GM21717 (cell line): ENCODE measurements around the gene FRY.
A peak's percentile ranks its signal among the peaks of the same experiment; 100 is the strongest.
"Not testable (repeated sequence)": the region's sequence is repeated elsewhere in the genome, so short reads cannot be mapped to it uniquely, and the experiment has no call there.

Experiments used
- ATAC-seq: cut with Tn5 transposase; IDR thresholded peaks from one replicate; pipeline ENCODE4 v1.9.1; 2021; ENCODE audit warnings: mild to moderate bottlenecking, moderate library complexity; ENCODE audit not compliant: unreplicated experiment

The FRY gene

DNA sequence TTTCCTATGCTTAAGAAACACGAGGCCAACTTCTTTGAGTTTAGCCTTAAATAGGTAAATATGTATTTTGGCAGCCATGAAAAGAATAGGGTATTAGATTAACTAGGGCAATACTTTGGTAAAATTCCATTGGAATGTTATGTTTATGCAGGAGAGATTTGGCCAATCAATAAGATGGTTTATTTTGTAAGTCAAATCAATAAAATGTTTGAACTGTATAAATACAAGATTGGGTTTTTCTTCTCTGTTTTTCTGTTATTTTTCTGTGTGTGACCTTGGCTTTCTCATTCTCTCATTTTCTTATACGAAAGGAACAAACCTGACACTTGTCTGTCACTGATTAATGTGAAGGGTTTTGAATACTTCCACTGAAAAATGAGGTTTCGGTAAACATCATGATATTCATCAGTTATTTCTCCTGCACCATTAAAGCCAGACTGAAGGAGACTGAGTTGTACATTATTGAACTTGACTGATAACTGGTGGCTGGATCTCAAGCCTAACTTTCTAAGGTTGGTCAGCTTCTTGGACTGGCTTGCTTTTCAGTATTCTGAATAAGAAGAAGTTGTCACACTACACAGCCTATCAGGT lies 8.6 kb downstream of the FRY start:
- no peak for ATAC-seq

DNA sequence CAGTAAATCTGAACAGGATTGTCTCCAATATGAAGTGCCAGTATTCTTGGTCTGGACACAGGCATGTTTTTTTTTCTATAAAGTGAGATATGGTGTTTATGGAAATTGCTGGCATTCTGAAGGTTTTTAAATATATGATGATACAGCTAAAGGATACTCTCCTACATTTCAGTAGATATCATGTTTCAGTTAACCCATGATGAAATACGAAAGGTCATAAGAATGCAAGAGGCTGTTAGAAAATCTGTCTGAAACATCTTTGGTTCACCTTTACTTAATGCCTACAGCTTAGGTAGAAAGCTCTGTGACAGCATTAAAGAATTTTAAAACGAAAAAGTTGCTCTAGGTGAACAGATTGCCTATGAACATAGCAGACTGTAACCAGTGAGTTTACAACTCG lies 9.1 kb downstream of the FRY start:
- no peak for ATAC-seq

DNA sequence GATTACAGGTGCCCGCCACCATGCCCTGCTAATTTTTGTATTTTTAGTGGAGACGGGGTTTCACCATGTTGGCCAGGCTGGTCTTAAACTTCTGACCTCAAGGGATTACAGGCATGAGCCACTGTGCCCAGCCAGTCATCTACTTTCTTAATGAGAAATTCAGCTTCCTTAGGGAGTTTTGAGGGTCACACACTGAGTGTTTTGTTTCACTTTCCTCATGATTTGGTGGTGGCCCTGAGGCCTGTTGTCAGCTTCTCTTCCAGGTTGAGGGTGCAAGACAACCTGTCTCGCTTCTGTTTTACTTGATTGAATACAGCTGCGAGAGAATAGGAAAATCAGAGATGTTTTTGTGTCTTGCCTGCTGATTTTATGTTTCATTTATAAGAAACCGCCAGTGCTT lies 9.9 kb downstream of the FRY start:
- ATAC-seq = peak; percentile 75

DNA sequence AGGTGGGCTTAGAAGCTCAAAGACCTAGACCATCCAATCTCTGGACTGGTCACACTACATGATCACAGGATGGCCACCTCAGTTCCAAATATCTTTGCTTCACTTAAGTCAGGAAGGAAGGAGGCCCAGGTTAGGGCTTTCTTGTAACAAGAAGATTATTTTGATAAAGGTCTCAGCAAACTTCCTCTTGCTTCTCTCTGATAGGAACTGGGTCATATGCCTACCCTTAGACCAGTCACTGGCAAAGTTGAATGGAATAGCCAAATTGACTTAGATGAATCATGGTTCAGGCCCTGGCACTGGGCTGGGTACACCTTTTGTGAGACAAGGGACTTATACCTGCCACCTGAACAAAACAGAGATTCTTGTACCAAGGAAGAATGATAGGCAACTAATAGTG lies 11.0 kb downstream of the FRY start:
- no peak for ATAC-seq

DNA sequence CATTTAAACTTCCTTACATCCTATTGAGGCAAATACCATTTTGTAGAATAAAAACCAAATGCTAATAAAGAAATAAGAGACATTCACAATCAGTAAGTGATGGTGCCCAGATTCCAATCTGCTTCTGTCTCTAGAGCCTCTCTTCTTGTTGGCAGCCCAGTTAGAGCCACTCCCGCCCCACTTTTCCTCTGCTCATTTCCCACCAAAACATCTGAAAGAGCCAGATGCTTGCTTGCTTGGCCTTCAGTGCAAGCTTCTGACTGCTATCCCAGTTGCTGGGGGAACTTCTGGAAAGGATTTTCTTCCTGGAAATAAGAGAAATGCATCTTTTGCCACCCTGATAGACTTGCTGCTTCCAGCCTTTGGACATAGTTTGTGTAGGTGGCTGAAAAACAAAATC lies 12.9 kb downstream of the FRY start:
- no peak for ATAC-seq

DNA sequence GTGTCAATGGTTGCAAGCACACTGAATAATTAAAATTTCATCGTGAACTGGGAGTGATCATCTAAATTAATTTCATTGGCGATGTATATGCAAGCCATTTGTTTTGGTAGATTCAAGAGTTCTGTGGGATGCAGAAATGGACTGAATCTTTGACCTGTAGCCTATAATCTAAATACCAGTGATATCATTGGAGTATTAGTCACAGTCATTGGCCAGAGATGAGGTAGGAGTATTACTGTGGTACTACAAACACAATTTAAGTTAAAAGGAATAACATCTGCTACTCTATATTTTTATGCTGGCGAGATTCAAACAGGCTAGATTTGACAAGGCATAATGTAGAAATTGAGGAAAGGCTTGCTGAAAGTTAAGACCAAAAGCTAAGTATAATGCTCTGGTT lies 14.0 kb downstream of the FRY start:
- no peak for ATAC-seq

DNA sequence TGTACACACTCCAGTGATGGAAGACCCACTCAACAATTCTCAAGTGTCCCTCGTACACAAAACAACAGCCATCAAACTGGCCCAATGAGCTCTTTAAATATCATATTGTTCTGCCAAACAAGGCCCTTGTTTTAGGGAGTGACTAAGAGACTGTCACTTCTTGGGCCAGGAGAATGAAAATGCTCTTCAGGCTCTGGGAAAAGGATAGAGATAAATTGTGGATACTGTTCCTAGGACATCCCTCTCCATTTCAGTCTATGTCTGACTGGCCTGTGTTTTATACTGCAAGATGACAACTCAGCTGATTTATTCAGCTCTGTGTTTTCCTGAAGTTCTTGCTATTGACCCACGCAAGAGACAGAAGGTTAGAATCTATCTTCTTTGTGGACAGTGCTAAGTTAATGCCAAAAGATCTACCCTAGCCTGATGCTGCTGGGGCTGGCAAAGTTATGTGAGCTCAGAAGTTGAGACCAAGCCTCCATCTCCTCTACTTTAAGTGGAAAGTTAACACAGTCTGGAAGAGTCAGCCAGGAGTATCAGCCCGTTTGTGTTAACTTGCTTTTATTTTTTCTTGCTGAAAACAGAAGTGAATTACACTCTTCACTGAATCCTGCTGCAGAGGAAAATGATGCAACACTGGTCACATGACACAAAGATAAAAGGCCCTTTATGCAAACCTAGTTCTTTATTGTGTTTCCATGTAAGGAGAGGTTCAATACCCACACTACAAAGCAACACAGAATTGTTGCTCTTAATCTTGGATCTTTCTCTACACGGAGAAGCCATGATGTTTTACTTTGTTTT lies 14.6 kb downstream of the FRY start:
- no peak for ATAC-seq

DNA sequence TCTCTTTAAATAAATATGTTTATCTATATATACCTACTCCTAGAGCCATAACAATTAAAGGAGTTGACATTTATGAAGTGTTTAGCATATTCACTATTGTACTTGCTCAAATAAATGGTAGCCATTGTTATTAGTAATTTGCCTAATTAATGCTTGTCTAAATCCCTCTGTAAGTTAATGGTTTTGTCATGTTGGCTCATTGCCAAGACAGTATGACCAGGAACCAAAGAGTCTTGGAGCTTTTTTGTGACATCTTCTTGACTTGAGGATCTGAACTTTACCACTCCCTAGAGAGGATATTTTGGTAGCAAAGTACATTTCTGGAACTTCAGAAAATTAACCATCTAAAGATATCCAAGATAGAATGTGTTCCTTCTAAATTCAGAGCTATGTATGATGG lies 15.5 kb downstream of the FRY start:
- ATAC-seq = no peak

DNA sequence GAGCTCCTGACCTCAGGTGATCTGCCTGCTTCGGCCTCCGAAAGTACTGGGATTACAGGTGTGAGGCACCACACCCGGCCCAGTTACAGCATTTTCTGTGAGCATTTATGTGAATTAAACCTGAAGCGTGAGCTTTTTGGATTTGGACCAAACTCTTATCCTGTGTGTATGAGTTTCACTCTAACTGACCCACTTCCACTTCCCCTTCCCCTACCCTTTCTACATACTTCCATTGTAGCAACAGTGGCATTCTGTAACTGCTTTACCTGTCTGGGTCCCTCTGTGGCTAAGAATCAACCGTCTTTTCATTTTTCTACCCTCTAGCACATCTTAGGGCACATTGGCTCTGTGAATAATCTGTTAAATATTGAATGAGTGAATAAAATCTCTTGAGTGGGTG lies 16.2 kb downstream of the FRY start:
- ATAC-seq = no peak

DNA sequence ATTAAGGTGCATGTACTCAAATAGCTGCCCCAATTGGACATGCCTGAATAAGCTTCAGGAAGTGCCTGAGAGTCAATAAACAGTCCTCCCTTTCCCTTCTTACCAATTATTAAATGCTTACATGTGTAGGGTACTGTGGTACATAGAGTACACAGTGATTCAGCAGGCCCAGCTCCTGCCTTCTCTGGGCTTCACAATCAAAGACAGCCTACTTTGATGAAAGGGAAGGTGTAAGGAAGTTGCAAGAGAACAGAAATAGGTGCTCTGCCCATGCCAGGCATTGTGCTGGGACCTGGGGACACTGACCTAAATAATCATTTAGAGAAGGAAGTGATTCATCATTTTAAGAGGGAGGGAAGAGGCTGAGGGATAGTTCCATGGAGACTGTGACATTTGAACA lies 17.2 kb downstream of the FRY start:
- ATAC-seq = no peak

DNA sequence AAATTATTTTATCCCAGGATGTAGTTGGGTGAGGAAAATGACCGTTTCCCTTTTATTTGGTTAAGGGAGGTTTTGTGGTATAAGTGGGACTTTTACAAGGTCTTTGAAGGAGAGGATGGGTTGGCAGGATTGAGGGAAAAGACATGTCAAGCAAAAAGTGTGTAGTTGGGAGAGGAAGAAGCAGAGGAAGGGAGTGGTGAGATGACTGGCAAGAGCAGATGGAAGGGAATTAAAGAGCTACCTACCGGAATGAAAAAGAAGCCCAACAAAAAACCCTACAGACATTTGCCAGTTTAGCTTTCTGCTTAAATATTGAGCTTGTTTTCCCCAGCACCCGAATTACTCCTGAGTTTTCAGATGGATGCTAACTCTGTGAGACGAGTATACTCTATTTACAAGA lies 19.6 kb downstream of the FRY start:
- ATAC-seq = no peak

DNA sequence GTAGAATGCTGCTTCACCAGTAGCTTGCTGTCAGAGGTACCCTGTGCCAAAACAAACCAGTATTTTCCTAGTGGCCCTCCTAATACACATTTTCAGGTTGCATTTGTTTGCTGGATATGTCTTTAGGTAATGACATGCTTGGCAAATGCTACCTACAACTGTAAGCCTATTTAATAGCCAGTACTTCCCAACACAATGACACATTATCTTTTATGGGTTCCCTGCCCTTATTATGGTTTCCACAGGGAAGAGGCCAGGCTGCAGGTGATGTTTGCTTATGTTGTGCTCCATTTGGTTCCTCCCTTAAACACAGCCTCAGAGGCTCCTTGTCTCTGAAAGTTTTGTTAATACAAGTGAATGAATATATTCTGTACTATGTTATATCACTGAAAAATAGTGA lies 24.7 kb downstream of the FRY start:
- ATAC-seq = no peak

DNA sequence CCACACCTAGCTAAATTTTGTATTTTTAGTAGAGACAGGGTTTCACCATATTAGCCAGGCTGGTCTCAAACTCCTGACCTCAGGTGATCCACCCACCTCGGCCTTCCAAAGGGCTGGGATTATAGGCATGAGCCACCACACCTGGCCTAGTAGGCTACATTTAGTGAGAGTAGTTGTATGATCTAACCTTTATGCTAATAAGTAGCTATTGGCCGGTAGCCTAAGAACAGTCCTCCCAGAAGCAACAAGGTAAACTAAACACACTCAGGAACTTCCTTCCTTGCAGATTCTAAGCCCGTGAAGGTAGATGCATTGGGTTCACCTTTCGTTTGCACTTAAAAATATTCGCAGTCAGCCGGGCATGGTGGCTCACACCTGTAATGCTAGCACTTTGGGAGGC lies 25.8 kb downstream of the FRY start:
- not testable (repeated sequence) for ATAC-seq

DNA sequence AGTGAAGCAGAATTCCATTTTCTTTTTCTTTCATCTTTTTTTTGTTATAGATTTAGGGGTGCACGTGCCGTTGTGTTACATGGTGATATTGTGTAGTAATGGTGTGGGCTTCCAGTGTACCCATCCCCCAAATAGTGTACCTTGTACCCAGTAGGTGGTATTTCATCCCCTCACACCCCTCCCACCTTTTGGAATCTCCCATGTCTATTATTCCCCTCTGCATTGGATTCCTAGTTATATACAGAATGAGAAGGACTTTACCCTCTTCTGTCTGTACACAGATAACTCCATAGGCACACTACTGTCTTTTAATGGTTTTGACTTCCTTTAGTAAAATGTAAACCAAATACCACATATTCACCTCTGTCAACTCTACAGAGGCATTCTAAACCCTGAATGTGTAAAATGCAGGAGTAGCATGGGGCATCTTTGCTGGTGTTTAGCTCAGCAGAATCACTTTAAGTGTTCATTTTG lies 28.0 kb downstream of the FRY start:
- ATAC-seq = no peak

DNA sequence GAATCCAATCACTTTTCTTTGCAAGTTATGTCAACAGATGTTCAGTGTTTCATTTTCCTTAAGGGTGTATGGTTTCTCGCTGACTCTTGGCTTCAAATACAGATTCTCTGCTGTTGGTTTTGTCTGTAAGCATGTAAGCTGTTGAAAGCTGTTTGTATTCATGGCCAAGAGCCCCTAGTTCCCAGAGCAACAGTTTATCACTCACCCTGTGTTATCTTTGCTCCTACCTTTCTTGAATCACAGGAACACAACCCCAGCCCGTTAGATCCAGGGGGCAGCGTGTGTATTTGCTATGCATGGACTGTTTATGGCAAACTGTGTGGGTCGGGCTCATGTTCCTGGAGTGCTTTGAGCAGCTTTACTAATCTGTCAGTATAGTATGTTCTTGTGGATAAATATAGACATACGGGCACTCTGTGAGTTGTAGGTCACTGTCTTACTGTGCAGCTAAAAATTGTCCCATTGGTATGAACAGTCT lies 28.9 kb downstream of the FRY start:
- ATAC-seq = no peak

DNA sequence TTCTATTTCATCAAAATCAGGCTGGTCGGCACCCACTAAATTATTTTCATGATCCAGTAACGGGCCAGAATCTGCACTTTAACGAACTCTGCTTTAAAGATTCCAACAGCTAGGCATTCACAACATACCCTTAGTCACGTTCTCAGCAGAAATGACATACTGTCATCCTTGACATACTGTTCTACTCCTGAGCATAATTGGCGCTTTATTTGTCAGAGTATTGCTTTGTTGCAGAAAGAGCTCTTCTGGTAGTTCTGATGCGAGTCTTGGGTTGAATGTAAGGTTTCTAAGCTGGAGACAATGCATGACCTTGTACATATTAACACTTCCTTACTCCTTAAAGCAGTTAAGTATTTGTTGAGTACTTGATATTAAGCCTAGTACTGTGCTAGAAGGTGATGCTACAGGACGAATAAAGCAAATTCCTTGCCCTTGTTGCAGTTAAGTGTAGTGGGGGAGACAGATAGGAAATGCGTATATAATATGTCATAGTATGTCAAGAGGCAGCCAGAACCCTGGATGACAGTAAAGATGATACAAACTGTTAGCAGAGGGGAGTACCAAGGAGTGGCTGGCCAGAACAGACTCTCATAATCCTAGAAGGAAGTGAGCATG lies 32.2 kb downstream of the FRY start:
- no peak for ATAC-seq

DNA sequence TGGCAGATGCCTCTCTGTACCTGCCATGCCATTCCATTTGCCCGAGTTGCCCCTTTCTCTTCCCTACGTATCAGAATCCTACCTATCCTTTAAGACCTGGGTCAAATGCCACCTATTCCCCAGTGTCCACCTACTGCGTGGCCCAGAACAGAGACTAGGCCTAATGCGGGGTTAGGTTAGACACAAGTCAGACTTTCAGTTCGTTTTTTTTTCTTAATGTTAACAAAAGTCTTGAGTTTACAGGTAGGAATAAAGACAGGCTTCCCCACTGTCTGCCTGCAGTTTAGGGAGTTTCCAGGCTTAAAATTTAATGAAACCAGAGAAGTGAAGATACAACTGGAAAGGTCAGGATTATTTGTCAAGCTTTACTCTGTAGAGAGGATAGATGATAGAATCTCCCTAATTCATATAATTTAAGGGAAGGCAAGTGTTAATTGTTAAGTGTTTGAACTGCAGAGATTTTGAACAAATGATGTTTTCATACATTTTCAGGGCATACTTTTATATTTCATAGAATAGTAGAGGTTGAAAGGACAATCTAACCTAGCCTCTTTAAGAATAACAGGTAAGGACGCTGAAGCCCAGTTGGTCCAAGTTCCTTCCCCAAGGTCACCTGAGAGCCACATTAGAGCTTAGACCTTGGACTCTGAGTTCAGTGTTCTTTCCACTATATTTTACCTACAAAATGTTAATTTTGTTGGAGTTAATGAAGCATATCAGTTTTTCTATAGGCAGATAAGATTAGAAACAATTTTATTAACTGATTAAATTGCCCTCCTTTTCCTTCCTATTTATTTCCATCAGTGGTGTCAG lies 35.8 kb downstream of the FRY start:
- ATAC-seq = no peak

DNA sequence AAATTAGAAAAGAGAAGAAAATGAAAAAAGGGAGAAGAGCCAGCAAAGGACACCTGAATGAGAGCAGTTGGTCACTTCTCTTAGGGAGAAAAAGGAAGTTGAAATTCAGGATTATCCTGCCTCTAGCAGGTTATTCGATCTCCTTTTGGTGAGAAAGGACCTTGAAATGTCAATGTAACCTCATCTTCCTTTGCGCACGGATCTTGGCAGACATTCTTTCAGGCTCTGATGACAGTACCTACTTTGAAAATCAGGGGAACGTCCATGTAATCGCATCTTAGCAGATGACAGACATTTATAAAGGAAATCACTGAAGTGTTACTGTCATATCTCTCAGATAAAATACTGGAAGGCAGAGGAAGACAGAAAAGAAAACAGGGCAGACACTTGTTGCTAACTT lies 36.7 kb downstream of the FRY start:
- no peak for ATAC-seq

DNA sequence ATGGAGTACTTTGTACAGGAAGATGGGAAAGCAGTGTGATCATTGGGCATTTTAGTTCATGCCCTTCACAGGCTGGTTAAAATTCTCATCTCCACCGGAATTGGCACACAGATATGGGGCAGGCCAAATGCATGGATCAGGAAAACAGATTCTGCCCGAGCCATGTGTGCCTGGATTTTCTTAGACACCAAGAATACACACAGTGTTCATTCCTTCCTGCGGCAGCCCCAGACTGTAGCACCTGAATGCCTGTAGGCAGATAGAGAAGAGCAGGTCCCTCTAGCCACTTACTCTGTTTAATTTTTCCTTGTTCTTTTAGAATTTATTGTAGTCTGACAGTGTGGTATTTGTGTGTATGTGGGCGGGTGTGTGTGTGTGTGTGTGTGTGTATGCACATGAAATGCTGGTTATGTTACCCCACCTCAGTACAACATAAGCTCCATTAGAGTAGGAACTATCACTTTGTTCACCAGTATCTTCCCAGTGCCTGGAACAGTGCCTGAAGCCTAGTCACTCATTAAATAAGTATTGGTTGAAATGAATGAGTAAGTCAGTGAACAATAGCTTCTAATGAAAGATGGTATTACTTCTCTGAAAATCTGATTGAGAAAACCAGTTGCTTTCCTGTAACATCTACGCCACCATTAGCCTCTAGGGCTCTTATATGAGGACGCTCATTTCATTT lies 41.7 kb downstream of the FRY start:
- ATAC-seq = no peak

DNA sequence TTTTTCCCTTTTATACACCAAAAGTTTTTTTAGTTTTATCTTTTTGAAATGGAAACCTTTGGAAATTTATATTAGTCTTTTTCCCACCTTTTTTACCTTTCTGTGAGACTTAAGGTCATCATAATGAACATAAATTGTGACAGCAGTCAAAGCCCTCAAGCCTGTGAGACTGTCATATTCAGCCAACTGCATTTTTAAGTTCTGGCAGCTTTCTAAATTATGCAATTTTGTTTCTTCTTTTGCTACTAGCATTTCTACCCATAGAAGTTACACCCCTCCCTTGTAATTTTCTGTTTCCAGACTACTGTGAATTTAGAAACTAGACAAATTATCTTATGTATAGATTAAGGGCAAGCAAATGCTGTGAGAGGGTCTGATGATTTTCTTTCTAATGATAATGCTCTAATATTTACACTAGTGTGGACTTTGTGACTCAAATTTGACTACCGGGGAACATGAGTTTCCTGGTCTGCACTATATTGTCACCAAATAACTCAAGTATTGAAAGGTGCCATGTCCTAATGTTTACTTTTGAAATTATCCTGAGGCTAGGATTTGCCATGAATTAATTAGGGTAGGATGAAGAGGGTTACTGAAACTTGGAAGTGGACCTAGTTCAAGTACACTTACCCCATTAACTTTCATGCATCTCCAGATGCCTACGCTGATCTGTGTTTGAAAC lies 43.7 kb downstream of the FRY start:
- no peak for ATAC-seq
